GDM1 (cell line): ENCODE results near the gene PRR36.

Experiments used
- DNase-seq: peaks from one replicate; lab custom pipeline; 2025; lab: John Stamatoyannopoulos, UW

The PRR36 gene

DNA sequence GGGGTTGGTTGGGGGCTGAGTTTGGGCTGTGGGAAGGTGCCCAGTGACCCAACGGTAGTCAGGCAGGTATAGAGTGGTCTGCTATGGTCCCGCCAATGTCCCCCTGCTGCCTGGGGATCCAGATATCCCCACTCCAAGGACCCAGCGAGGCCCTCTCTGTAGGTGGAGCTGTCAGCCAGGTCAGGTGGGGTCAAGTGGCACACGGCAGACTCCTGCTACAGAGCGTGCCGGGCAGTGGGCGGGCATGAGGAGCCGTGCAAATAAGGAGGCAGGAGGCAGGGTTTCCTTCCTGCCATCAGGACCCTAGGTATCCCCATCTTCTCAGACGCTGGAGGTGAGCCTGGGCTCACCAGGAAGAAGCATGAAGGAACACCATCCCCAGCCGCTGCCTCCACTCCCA, 29.2 kb downstream of the PRR36 start:
- DNase-seq = no peak

DNA sequence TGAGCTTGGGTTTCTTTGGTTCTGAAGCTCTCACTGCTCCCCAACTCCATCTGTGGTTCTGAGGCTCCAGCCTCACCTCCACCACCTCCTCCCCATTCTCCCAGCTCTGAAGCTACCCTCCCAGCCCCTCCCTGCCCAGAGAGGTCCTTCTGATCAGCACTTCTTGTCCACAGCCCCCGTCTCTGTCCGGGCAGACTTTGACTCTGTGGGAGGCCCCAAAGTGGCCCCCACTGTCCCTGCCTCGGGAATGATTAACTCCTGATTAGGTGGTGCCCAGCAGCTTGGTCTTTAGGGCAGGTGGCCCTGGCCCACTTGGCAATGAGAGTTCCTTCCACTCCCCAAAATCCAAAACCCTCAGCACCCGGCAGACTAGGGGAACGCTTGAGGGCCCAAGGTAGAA, 29.8 kb downstream of the PRR36 start:
- no peak for DNase-seq

DNA sequence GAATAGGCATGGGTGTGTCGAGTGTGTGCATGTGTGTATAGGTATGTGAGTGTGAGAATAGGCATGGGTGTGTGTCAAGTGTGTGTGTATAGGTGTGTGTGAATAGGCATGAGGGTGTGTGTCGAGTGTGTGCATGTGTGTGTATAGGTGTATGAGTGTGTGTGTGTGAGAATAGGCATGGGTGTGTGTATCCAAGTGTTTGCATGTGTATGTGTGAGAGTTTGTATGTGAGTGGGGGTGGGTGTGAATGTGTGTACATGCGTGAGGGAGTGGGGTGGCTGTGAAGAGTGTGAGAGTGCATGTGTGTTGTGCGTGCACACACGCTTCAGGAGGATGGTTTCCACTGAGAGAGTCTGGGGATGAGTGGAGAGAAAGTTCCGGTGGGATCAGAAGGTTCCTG, 30.7 kb downstream of the PRR36 start:
- DNase-seq = no peak

DNA sequence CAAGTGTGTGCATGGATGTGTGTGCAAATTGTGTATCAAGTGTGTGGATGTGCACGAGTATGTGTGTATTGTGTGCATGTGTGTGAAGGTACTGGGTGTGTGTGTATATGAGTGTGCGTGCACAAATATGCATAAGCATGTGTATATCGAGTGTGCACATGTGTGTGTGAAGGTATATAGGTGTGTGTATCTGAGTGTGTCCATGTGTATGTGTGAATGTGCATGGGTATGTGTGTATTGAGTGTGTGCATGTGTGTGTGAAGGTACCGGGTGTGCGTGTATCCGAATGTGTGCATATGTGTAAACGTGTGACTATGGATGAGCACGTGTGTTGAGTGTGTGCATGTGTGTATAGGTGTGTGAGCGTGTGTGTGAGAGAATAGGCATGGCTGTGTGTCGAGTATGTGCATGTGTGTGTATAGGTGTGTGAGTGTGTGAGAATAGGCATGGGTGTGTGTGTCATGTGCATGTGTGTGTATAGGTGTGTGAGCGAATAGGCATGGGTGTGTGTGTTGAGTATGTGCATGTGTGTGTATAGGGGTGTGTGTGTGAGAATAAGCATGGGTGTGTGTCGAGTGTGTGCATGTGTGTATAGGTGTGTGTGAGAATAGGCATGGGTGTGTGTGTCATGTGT, 31.4 kb downstream of the PRR36 start:
- DNase-seq = no peak

DNA sequence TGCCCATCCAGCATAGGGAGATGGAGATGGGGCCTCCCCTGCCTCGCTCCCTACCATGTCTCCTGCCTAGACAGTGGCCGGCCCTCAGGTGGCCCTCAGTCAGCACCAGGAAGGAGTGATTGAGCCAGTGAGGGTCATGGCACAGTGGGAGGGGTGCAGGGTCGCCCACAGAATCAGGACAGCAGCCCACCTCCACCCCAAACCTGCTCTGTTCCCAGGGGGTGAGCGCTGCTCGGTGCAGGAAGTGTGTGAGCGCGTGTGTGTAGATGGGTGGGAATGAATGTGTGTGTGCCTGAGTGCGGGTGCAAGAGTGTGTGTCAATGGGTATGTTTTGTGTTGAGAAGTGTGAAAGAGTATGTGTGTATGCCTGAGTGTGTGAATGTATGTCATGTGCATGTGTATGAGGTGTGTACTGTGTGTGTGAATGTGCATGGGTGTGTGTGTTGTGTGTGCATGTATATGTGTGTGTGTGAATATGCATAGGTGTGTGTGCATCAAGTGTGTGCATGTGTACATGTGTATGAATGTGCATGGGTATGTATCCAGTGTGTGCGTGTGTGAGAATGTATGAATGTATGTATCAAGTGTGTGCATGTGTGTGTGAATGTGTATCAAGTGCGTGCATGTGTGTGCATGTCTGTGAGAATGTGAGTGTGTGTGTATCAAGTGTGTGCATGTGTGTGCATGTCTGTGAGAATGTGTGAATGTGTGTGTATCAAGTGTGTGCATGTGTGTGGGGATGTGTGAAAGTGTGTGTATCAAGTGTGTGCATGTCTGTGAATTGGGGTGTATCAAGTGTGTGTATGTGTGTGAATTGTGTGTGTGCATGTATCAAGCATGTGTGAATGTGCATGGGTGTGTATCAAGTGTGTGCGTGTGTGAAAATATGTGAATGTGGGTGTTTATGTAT, 32.2 kb downstream of the PRR36 start:
- DNase-seq = no peak

DNA sequence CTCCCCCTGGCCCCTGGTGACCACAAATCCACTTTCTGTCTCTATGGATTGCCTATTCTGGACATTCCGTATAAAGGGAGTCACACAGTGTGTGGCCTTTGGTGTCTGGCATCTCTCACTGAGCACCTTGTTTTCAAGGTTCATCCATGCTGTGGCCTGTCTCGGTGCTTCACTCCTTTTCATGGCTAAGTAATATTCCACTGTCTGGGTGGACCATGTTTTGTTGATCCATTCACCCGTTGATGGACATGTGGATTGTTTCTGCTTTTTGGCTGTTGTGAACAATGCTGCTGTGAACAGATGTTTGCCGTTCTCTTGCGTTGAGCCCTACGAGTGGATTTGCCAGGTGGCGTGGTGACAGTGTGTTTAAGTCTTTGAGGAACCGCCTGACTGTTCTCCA, 33.6 kb downstream of the PRR36 start:
- DNase-seq = no peak

DNA sequence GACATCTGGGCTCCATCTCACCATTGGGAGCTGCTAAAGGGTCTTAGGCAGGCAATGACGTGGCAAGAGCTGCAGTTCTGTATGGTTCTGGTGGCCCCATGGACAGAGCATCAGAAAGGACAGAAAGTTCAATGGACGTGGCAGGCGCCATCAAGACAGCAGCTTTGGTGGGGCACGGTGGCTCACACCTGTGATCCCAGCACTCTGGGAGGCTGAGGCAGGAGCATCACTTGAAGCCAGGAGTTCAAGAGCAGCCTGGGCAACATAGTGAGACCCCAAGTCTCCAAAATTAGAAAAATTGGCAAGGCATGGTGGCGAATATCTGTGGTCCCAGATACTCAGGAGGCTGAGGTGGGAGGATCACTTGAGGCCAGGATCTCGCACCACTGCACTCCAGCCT, 34.7 kb downstream of the PRR36 start:
- no peak for DNase-seq

DNA sequence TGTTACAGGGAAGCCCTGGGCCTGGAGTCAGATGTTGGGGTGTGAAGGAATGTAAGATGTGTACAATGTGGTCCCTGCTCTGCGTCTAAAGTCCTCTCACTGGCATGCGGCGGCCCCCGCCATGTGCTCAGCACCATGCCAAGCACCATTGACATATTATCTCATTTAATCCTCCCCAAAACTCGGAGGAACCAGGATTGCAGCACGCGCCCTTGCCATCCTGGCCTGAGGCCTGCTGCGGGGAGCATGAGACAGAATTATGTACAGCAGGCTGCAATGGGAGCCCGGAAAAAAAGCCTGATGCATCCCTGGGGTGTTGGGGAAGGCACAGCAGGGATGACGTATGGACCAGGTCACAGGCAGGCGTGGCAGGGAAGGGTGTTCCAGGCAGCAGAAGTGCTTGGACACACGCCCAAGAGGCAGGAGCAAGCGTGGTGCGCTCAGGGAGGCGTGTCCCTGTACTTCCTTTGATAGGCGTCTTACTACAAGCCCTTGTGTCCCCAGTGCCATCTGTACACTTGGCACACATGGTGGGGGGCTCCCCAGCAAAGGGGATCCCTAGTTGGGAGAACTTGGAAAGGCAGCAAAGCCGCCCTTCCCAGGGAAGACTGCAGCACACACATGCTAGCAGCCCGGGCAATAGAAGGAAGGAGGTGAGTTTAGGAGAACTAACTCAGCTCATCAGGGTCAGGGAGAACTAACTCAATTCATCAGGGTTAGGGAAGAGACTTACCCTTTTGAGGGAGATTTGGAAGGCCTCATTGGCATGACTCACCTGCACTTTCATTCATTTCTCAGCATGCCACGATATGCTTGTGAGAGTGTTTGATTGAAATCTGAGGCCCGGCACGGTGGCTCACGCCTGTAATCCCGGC, 40.7 kb downstream of the PRR36 start:
- DNase-seq = no peak

DNA sequence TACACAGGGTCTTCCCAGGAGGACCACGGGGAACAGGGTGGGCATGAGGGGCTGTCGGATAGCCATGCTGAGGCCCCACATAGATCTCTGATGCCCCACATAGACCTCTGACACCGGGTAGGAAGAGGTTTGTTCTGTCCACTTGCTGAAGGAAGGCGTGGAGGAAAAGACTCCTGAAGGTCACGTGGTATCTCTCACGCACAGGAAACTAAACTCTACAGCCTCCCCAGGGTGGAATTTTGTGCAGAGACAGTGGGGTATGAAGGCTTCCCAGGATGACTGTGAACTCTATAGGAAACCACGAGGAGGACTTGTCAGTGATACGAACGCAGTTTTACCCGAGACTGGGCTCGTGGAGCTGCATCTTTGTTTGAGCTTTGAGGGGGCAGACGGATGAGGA, 41.4 kb downstream of the PRR36 start:
- DNase-seq = no peak

DNA sequence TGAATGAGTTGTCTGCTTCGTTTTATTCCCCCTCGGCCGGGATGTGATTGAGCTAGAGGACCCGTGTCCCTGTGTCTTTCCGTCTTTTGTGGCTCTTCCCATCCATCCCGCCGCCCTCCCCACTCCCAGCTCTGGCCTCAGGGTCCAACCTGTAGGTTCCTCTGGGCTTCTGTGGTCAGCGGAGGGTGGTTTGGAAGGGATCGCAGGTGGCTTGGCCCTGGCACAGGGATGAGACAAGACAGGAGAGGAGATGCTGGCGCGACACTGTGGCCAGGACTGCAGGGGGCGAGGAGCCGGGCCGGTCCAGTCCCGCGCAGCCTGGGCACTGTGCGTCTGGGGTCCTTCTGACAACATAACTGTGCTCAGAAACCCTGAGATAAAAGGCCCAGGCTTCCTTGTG, 42.2 kb downstream of the PRR36 start:
- DNase-seq = no peak

DNA sequence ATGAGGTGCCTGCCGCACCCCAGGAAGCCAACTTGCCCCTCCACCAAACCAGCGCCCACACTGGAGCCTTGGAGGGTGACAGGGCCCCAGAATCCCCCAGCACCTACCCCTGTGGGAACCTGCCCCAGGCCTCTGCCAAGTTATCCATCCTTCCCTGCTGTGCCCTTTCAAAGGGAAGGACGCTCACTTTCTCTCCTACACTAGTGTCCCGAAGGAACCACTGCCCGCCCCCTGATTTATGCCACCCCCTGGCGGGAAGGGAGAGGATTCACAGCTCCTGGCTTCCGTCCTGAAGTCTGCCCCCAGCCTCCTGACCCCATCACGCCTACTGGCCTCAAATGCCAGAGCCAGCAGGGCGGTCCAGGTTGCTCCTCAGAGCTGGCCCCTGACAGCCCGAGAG, 42.7 kb downstream of the PRR36 start:
- DNase-seq = no peak

DNA sequence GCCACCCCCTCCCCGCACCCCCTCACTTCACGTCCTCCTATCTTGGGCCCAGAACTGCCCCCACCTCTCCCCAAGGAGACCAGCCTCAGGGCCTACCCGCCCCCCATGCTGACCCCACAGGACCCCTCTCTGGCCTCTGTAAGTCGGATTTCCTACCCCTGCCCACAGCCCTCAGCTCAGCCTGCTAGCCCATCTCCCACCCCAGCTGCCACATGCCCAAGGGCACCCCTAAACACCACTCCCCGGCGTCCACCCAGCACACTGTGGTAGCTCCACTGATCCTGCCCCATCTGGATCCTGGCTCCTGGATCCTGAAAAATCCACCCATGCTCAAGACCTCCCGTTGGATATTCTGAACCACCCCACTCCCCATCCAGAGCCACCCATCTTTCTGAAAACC, 43.4 kb downstream of the PRR36 start:
- DNase-seq = no peak

DNA sequence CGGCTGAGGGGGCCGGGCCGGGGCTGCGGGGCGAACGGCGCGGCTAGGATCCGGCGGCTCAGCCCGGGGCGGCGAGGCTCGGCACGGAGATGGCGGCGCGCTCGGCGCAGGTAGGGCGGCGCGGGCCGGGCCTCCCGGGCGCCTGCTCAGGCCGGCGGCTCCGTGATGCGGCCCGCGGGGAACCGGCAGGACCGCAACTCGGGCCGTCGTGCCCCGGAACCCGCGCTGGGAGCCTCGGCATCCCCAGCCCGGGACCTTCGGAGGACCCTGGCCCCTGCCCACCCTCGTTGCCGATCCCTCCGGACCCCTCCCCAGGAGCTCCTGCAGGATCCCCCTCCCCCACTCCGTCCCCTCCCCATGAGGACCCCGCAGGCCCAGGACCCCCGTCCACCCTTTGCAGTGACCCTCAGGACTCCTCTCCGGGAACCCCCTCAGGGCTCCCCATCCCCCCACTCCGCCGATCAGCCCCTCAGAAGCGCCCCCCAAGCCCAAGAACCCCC, 43.9 kb downstream of the PRR36 start:
- no peak for DNase-seq

DNA sequence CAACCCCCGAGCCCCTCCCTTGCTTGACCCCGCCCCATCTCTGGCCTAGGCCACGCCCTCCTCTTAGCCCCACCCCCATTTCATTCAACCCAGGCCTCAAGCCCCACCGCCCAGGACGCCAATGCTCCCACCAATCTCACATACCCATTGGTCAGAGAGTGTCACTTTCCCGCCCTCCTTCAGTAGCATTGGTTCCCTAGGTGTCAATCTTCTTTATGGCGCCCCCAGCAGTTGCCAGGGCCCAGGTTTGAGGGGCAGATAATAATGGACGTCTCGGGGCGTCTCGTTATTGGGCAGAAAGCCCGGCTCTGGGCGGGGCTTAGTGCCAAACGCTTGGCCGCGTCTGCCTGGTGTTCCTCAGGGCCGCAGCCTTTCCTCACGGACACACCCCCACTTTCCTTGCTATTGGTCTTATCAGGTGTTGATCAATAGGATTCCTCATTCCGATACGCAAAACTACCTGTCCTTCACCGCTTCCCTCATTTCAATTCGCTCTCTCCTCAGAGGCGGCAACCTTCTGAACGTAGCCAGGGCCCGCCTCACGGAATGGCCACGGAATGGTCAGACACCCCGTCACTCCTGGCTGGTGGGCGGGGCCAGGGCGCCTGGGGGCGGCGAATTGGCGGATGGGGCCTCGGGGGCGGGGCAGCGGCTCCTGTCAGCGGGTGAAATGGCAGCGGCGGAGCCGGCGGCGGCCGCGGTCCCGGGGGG, 44.5 kb downstream of the PRR36 start, which contains the start of gene EVI5L:
TSS of gene EVI5L (plus strand) at position 658 of the 711 bp plus-strand sequence. CDS start 16,325 bp downstream, outside the sequence.
- DNase-seq = peak; percentile 100

DNA sequence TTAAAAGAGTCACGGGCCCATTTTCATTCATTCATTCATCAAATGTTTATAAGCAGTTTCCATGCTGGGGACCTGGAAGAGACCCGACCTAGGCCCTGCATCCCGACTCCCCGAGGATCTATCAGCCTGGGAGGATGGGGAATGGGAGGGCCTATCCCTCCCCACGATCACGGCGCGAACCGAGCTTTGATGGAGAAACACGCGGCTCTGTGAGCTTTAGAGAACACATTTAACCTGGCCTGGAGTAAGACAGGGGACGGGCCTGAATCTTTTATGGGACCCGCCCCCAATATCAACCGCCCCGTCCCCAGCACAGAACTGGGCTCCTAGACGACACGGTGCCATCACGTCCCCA, 45.0 kb downstream of the PRR36 start:
- DNase-seq = no peak

DNA sequence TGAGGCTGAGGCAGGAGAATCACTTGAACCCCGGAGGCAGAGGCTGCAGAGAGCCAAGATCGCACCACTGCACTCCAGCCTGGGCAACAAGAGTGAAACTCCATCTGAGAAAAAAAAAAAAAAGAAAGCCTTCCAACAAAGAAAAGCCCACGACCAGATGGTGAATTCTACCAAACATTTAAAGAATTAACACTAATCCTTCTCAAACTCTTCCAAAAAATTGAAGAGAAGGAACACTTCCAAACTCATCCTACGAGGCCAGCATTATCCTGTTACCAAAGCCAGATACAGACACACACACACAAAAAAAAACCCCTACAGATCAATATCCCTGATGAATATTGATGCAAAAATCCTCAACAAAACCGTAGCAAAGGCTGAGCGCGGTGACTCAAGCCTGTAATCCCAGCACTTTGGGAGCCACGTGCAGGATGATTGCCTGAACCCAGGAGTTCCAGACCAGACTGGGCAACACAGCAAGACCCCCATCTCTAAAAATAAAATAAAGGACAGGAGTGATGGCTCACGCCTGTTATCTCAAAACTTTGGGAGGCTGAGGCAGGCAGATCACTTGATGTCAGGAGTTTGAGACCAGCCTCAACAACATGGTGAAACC, 50.4 kb downstream of the PRR36 start:
- DNase-seq = no peak

DNA sequence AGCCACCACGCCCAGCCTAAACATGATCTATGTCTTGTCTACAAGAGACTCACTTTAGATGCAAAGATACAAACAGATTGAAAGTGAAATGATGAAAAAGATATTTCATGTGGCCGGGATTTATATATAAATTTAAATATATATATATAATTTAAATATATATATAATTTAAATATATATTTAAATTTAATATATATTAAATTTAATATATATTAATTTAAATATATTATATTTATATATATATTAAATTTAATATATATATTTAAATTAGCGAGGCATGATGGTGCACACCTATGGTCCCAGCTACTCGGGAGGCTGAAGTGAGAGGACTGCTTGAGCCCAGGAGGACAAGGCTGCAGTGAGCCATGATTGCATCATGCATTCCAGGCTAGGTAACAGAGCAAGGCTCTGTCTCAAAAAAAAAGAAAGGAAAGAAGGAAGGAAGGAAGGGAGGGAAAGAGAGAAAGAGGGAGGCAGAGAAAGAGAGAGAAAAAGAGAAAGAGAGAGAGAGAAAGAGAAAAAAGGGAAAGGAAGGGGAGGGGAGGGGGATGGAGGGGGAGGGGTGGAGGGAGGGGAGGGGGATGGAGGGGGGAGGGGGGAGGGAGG, 51.2 kb downstream of the PRR36 start:
- no peak for DNase-seq

DNA sequence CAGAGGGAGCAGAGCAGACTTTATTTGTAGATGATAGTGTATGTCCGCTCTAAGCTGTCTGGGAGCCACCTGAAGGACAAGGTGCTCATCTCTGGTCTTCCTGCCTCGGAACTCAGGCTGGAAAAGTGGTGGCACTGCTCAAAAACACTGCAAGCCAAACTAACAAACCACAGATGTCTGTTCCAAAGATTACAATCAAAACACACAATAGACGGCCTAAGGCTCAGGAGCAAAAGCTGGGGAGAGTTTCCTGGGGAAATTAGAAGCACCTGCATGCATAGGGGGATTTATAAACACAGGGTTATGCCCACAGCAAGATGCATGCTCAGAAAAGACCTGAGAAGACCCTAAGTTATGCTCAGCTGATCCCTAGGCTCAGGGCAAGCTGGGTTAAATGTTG, 53.6 kb downstream of the PRR36 start:
- DNase-seq = no peak

DNA sequence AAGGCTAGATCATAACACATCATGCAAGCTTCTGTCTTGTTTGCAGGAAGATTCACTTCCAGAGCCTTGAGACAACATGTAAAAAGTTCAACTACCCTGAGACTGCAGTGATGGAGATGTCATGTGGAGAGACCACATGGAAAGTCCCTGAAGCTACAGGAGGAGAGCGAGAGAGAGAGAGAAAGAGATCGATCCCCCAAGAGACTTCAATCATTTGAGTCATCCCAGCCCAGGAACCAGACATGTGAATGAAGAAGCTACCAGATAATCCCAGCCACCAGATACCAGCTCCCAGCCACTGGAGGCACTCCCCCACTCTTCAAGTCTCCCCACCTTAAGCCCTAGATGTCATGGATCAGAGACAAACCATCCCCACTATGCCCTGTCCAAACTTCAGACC, 54.9 kb downstream of the PRR36 start:
- DNase-seq = no peak

DNA sequence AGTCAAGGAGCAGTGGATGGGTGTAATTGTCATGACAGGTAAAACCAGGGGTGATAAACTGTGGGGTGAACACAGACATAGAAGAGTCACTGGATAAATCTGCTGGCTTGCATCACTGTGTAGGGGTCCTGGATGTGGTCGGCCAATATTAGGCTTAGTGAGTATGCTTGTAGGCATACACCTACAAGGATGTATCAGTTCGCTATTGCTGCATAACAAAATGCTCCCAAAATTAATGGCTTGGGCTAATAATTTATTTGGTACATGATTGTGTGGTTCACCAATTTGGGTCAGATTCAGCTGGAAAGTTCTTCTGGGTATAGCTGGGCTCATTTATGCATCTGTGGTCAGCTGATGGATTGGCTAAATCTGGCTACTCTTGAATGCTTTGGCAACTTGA, 55.4 kb downstream of the PRR36 start:
- DNase-seq = no peak
